ENCODE measurements around the gene EYA4.

EYA4 gene

GRCh38 chr6:133306931-133307330 is 65.8 kb downstream of the EYA4 start:
- H3K9ac ChIP-seq (ENCODE audit: low read length in 5 of 5): no peak overlapping the region
- H3K27me3 ChIP-seq (ENCODE audit: control insufficient read depth in 5 of 5, insufficient read depth in 4 of 5, low read length in 5 of 5): no peaks in the 10 kb centered on the region
- no peak overlapping the region for H3K27ac ChIP-seq (ENCODE audit: low read depth, low read length)
- peaks cover 0 to 5% (median 0%) of the 10 kb centered on the region in 5 donors for H3K4me1 ChIP-seq (ENCODE audit: control insufficient read depth in 5 of 5, insufficient read depth in 5 of 5, low read length in 5 of 5)
- H3K4me3 ChIP-seq (ENCODE audit: low read depth in 1 of 5, low read length in 5 of 5): no peak overlapping the region
- H3K36me3 ChIP-seq (ENCODE audit: control insufficient read depth in 5 of 5, insufficient read depth in 5 of 5, low read length in 5 of 5): no peaks in the 10 kb centered on the region
- no peaks in the 10 kb centered on the region for H3K9me3 ChIP-seq (ENCODE audit: control insufficient read depth in 5 of 5, low read length in 5 of 5)

GRCh38 chr6:133309579-133309978 is 68.4 kb downstream of the EYA4 start:
- Histone ChIP-seq H3K9me3 (ENCODE audit: control insufficient read depth in 5 of 5, low read length in 5 of 5) (no peaks in the 10 kb centered on the region), H3K36me3 (ENCODE audit: control insufficient read depth in 5 of 5, insufficient read depth in 5 of 5, low read length in 5 of 5) (no peaks in the 10 kb centered on the region), H3K4me1 (ENCODE audit: control insufficient read depth in 5 of 5, insufficient read depth in 5 of 5, low read length in 5 of 5) (peaks cover 0 to 2% (median 0%) of the 10 kb centered on the region in 5 donors), H3K9ac (ENCODE audit: low read length in 5 of 5) (no peak overlapping the region), H3K4me3 (ENCODE audit: low read depth in 1 of 5, low read length in 5 of 5) (no peak overlapping the region), H3K27ac (ENCODE audit: low read depth, low read length) (no peak overlapping the region), H3K27me3 (ENCODE audit: control insufficient read depth in 5 of 5, insufficient read depth in 4 of 5, low read length in 5 of 5) (no peaks in the 10 kb centered on the region)

GRCh38 chr6:133312006-133312405 is 70.8 kb downstream of the EYA4 start:
- Histone ChIP-seq H3K9ac (ENCODE audit: low read length in 5 of 5) (no peak overlapping the region), H3K36me3 (ENCODE audit: control insufficient read depth in 5 of 5, insufficient read depth in 5 of 5, low read length in 5 of 5) (no peaks in the 10 kb centered on the region), H3K27ac (ENCODE audit: low read depth, low read length) (no peak overlapping the region), H3K9me3 (ENCODE audit: control insufficient read depth in 5 of 5, low read length in 5 of 5) (no peaks in the 10 kb centered on the region), H3K27me3 (ENCODE audit: control insufficient read depth in 5 of 5, insufficient read depth in 4 of 5, low read length in 5 of 5) (no peaks in the 10 kb centered on the region), H3K4me3 (ENCODE audit: low read depth in 1 of 5, low read length in 5 of 5) (no peak overlapping the region), H3K4me1 (ENCODE audit: control insufficient read depth in 5 of 5, insufficient read depth in 5 of 5, low read length in 5 of 5) (peaks cover 0 to 2% (median 0%) of the 10 kb centered on the region in 5 donors)

- H3K4me1 ChIP-seq (ENCODE audit: control insufficient read depth in 5 of 5, insufficient read depth in 5 of 5, low read length in 5 of 5): peaks cover 0 to 2% (median 0%) of the 10 kb centered on the region in 5 donors
- H3K27me3 ChIP-seq (ENCODE audit: control insufficient read depth in 5 of 5, insufficient read depth in 4 of 5, low read length in 5 of 5): no peaks in the 10 kb centered on the region
- H3K36me3 ChIP-seq (ENCODE audit: control insufficient read depth in 5 of 5, insufficient read depth in 5 of 5, low read length in 5 of 5): no peaks in the 10 kb centered on the region
- H3K9ac ChIP-seq (ENCODE audit: low read length in 5 of 5): no peak overlapping the region
- no peak overlapping the region for H3K27ac ChIP-seq (ENCODE audit: low read depth, low read length)
- no peaks in the 10 kb centered on the region for H3K9me3 ChIP-seq (ENCODE audit: control insufficient read depth in 5 of 5, low read length in 5 of 5)
- H3K4me3 ChIP-seq (ENCODE audit: low read depth in 1 of 5, low read length in 5 of 5): no peak overlapping the region
Measured at GRCh38 chr6:133313068-133313467, 71.9 kb downstream of the EYA4 start.

GRCh38 chr6:133314947-133315346 is 73.8 kb downstream of the EYA4 start:
- no peaks in the 10 kb centered on the region for H3K9me3 ChIP-seq (ENCODE audit: control insufficient read depth in 5 of 5, low read length in 5 of 5)
- H3K36me3 ChIP-seq (ENCODE audit: control insufficient read depth in 5 of 5, insufficient read depth in 5 of 5, low read length in 5 of 5): no peaks in the 10 kb centered on the region
- no peak overlapping the region for H3K27ac ChIP-seq (ENCODE audit: low read depth, low read length)
- no peaks in the 10 kb centered on the region for H3K4me1 ChIP-seq (ENCODE audit: control insufficient read depth in 5 of 5, insufficient read depth in 5 of 5, low read length in 5 of 5)
- H3K4me3 ChIP-seq (ENCODE audit: low read depth in 1 of 5, low read length in 5 of 5): no peak overlapping the region
- H3K27me3 ChIP-seq (ENCODE audit: control insufficient read depth in 5 of 5, insufficient read depth in 4 of 5, low read length in 5 of 5): no peaks in the 10 kb centered on the region
- H3K9ac ChIP-seq (ENCODE audit: low read length in 5 of 5): no peak overlapping the region

GRCh38 chr6:133315811-133316210 is 74.7 kb downstream of the EYA4 start:
- no peaks in the 10 kb centered on the region for H3K4me1 ChIP-seq (ENCODE audit: control insufficient read depth in 5 of 5, insufficient read depth in 5 of 5, low read length in 5 of 5)
- no peak overlapping the region for H3K27ac ChIP-seq (ENCODE audit: low read depth, low read length)
- H3K9me3 ChIP-seq (ENCODE audit: control insufficient read depth in 5 of 5, low read length in 5 of 5): no peaks in the 10 kb centered on the region
- no peaks in the 10 kb centered on the region for H3K36me3 ChIP-seq (ENCODE audit: control insufficient read depth in 5 of 5, insufficient read depth in 5 of 5, low read length in 5 of 5)
- no peaks in the 10 kb centered on the region for H3K27me3 ChIP-seq (ENCODE audit: control insufficient read depth in 5 of 5, insufficient read depth in 4 of 5, low read length in 5 of 5)
- no peak overlapping the region for H3K4me3 ChIP-seq (ENCODE audit: low read depth in 1 of 5, low read length in 5 of 5)
- H3K9ac ChIP-seq (ENCODE audit: low read length in 5 of 5): no peak overlapping the region

- no peak overlapping the region for H3K9ac ChIP-seq (ENCODE audit: low read length in 5 of 5)
- no peaks in the 10 kb centered on the region for H3K36me3 ChIP-seq (ENCODE audit: control insufficient read depth in 5 of 5, insufficient read depth in 5 of 5, low read length in 5 of 5)
- no peaks in the 10 kb centered on the region for H3K9me3 ChIP-seq (ENCODE audit: control insufficient read depth in 5 of 5, low read length in 5 of 5)
- H3K4me1 ChIP-seq (ENCODE audit: control insufficient read depth in 5 of 5, insufficient read depth in 5 of 5, low read length in 5 of 5): no peaks in the 10 kb centered on the region
- H3K4me3 ChIP-seq (ENCODE audit: low read depth in 1 of 5, low read length in 5 of 5): no peak overlapping the region
- H3K27ac ChIP-seq (ENCODE audit: low read depth, low read length): no peak overlapping the region
- no peaks in the 10 kb centered on the region for H3K27me3 ChIP-seq (ENCODE audit: control insufficient read depth in 5 of 5, insufficient read depth in 4 of 5, low read length in 5 of 5)
Measured at GRCh38 chr6:133317704-133318103, 76.5 kb downstream of the EYA4 start.

- no peaks in the 10 kb centered on the region for H3K36me3 ChIP-seq (ENCODE audit: control insufficient read depth in 5 of 5, insufficient read depth in 5 of 5, low read length in 5 of 5)
- no peaks in the 10 kb centered on the region for H3K27me3 ChIP-seq (ENCODE audit: control insufficient read depth in 5 of 5, insufficient read depth in 4 of 5, low read length in 5 of 5)
- H3K4me1 ChIP-seq (ENCODE audit: control insufficient read depth in 5 of 5, insufficient read depth in 5 of 5, low read length in 5 of 5): peaks cover 0 to 13% (median 5%) of the 10 kb centered on the region in 5 donors
- no peak overlapping the region for H3K27ac ChIP-seq (ENCODE audit: low read depth, low read length)
- no peak overlapping the region for H3K9ac ChIP-seq (ENCODE audit: low read length in 5 of 5)
- no peak overlapping the region for H3K4me3 ChIP-seq (ENCODE audit: low read depth in 1 of 5, low read length in 5 of 5)
- H3K9me3 ChIP-seq (ENCODE audit: control insufficient read depth in 5 of 5, low read length in 5 of 5): no peaks in the 10 kb centered on the region
Measured at GRCh38 chr6:133326584-133326983, 85.4 kb downstream of the EYA4 start.

GRCh38 chr6:133333852-133334251 is 92.7 kb downstream of the EYA4 start:
- no peaks in the 10 kb centered on the region for H3K4me1 ChIP-seq (ENCODE audit: control insufficient read depth in 5 of 5, insufficient read depth in 5 of 5, low read length in 5 of 5)
- H3K36me3 ChIP-seq (ENCODE audit: control insufficient read depth in 5 of 5, insufficient read depth in 5 of 5, low read length in 5 of 5): no peaks in the 10 kb centered on the region
- H3K27me3 ChIP-seq (ENCODE audit: control insufficient read depth in 5 of 5, insufficient read depth in 4 of 5, low read length in 5 of 5): no peaks in the 10 kb centered on the region
- no peak overlapping the region for H3K4me3 ChIP-seq (ENCODE audit: low read depth in 1 of 5, low read length in 5 of 5)
- H3K27ac ChIP-seq (ENCODE audit: low read depth, low read length): no peak overlapping the region
- H3K9me3 ChIP-seq (ENCODE audit: control insufficient read depth in 5 of 5, low read length in 5 of 5): no peaks in the 10 kb centered on the region
- no peak overlapping the region for H3K9ac ChIP-seq (ENCODE audit: low read length in 5 of 5)

- no peak overlapping the region for H3K4me3 ChIP-seq (ENCODE audit: low read depth in 1 of 5, low read length in 5 of 5)
- no peak overlapping the region for H3K9ac ChIP-seq (ENCODE audit: low read length in 5 of 5)
- no peaks in the 10 kb centered on the region for H3K27me3 ChIP-seq (ENCODE audit: control insufficient read depth in 5 of 5, insufficient read depth in 4 of 5, low read length in 5 of 5)
- no peaks in the 10 kb centered on the region for H3K4me1 ChIP-seq (ENCODE audit: control insufficient read depth in 5 of 5, insufficient read depth in 5 of 5, low read length in 5 of 5)
- no peaks in the 10 kb centered on the region for H3K36me3 ChIP-seq (ENCODE audit: control insufficient read depth in 5 of 5, insufficient read depth in 5 of 5, low read length in 5 of 5)
- H3K9me3 ChIP-seq (ENCODE audit: control insufficient read depth in 5 of 5, low read length in 5 of 5): no peaks in the 10 kb centered on the region
- H3K27ac ChIP-seq (ENCODE audit: low read depth, low read length): no peak overlapping the region
Measured at GRCh38 chr6:133337308-133337707, 96.2 kb downstream of the EYA4 start.

Data from subcutaneous abdominal adipose tissue (tissue), 5 donors.